ENCODE data around the gene TSPEAR.

- TF ChIP-seq, protein P1, sequence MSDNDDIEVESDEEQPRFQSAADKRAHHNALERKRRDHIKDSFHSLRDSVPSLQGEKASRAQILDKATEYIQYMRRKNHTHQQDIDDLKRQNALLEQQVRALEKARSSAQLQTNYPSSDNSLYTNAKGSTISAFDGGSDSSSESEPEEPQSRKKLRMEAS (IDR thresholded peaks at IDR 0.05; ENCODE audit: low read depth, low read length), result no peak
- TF ChIP-seq POLR2A (IDR thresholded peaks at IDR 0.05; ENCODE audit: extremely low read depth, insufficient read length), result no peak
- no peak for TF ChIP-seq CTCF (IDR thresholded peaks at IDR 0.05; ENCODE audit: low read depth, low read length)
These were observed 233.1 kb downstream of the TSPEAR start for GRCh38 chr21:44478124-44478800.

Data from NB4 (cell line).